IMR-90 (cell line): ENCODE data around the gene PLA2G1B. TPM values are rescaled to one million over a fixed set of nuclear protein-coding genes. Genes with fewer than 3 reads are reported as not detected.

Experiments
- ATAC-seq: fragments of 200-7000 bp; cut with Tn5 transposase; 2 replicates; pipeline ENCODE4 v1.9.1; 2020; ENCODE audit warnings: low read depth, mild to moderate bottlenecking, moderate library complexity
- BruUV-seq: library from RNA; stranded (reverse); fragments of 400-500 nt; replicated peaks from 2 replicates; lab custom pipeline; 2021; lab: Mats Ljungman, UMichigan
- CTCF ChIA-PET: fragments of 300-600 bp; formaldehyde crosslinking; extraction: SDS; loops from one replicate; lab custom pipeline; 2021; ENCODE audit warnings: antibody characterized with exemption; lab: Yijun Ruan, JAX
- POLR2A ChIA-PET: fragments of 300-600 bp; sonication (Branson Sonifier 250); formaldehyde crosslinking; loops from one replicate; lab custom pipeline; 2022; ENCODE audit warnings: antibody characterized with exemption; ENCODE audit not compliant: unreplicated experiment; lab: Charles Lee
- DNase-seq: peaks from one replicate; pipeline ENCODE4 v3.0.0; 2013
- H2AFZ ChIP-seq: replicated peaks from 2 replicates; pipeline ENCODE3; 2013; ENCODE audit warnings: low read length, mild to moderate bottlenecking; ENCODE audit not compliant: poor library complexity
- H2AK5ac ChIP-seq: 2 replicates; pipeline ENCODE4 v1.6.1; 2013; ENCODE audit warnings: low read depth, low read length, inconsistent platforms
- H2AK9ac ChIP-seq: replicated peaks from 2 replicates; pipeline ENCODE3; 2013; ENCODE audit warnings: mild to moderate bottlenecking, low read depth, low read length, moderate library complexity; ENCODE audit not compliant: poor library complexity
- H2BK120ac ChIP-seq: 2 replicates; pipeline ENCODE4 v1.6.1; 2013; ENCODE audit warnings: low read depth, low read length, inconsistent platforms
- H2BK15ac ChIP-seq: 3 replicates; pipeline ENCODE4 v1.6.1; 2013; ENCODE audit warnings: low read depth, low read length, inconsistent platforms
- H2BK20ac ChIP-seq: 2 replicates; pipeline ENCODE4 v1.6.1; 2013; ENCODE audit warnings: low read depth, mild to moderate bottlenecking, inconsistent platforms, low read length, moderate library complexity
- H2BK5ac ChIP-seq: 2 replicates; pipeline ENCODE4 v1.6.1; 2013; ENCODE audit warnings: mild to moderate bottlenecking, low read depth, low read length, inconsistent platforms; ENCODE audit not compliant: poor library complexity, severe bottlenecking
- H3K14ac ChIP-seq: replicated peaks from 2 replicates; pipeline ENCODE4 v1.6.1; 2013; ENCODE audit warnings: low read depth, low read length, inconsistent platforms
- H3K18ac ChIP-seq: 2 replicates; pipeline ENCODE4 v1.6.1; 2013; ENCODE audit warnings: low read depth, low read length, control low read depth
- H3K23ac ChIP-seq: 2 replicates; pipeline ENCODE4 v1.6.1; 2013; ENCODE audit warnings: low read depth, low read length, inconsistent platforms
- H3K27ac ChIP-seq: 2 replicates; pipeline ENCODE4 v1.5.1; 2013; ENCODE audit warnings: mild to moderate bottlenecking, control low read depth, low read length; ENCODE audit not compliant: insufficient read depth
- H3K27me3 ChIP-seq: 2 replicates; pipeline ENCODE4 v1.6.1; 2013; ENCODE audit warnings: low read length; ENCODE audit not compliant: control insufficient read depth, insufficient read depth
- H3K36me3 ChIP-seq: 2 replicates; pipeline ENCODE4 v1.6.1; 2013; ENCODE audit warnings: low read length, mixed read lengths; ENCODE audit not compliant: control insufficient read depth, insufficient read depth
- H3K4ac ChIP-seq: 2 replicates; pipeline ENCODE4 v1.6.1; 2013; ENCODE audit warnings: low read depth, low read length, inconsistent platforms
- H3K4me1 ChIP-seq: 2 replicates; pipeline ENCODE4 v1.6.1; 2013; ENCODE audit warnings: low read length, mixed read lengths; ENCODE audit not compliant: control insufficient read depth, insufficient read depth
- H3K4me2 ChIP-seq: 2 replicates; pipeline ENCODE4 v1.6.1; 2013; ENCODE audit warnings: low read depth, mild to moderate bottlenecking, control low read depth, low read length, moderate library complexity
- H3K4me3 ChIP-seq: 2 replicates; pipeline ENCODE4 v1.5.1; 2013; ENCODE audit warnings: low read depth, mild to moderate bottlenecking, control low read depth, low read length, moderate library complexity; ENCODE audit not compliant: insufficient read depth
- H3K56ac ChIP-seq: 2 replicates; pipeline ENCODE4 v1.6.1; 2013; ENCODE audit warnings: low read length, inconsistent platforms; ENCODE audit not compliant: insufficient read depth; ENCODE audit errors: extremely low read depth
- H3K79me1 ChIP-seq, 2 experiments: 2 replicates each; pipeline ENCODE4 v1.6.1; 2013; ENCODE audit warnings: low read length in 2 of 2, inconsistent platforms in 1 of 2, low read depth in 1 of 2
- H3K9ac ChIP-seq: 2 replicates; pipeline ENCODE4 v1.6.1; 2013; ENCODE audit warnings: low read depth, low read length, control low read depth
- H3K9me1 ChIP-seq: 2 replicates; pipeline ENCODE4 v1.6.1; 2013; ENCODE audit warnings: low read length, inconsistent platforms; ENCODE audit not compliant: insufficient read depth
- H3K9me3 ChIP-seq: 2 replicates; pipeline ENCODE4 v1.6.1; 2013; ENCODE audit warnings: low read length; ENCODE audit not compliant: control insufficient read depth, insufficient read depth
- H4K20me1 ChIP-seq: 2 replicates; pipeline ENCODE4 v1.6.1; 2013; ENCODE audit warnings: low read length, inconsistent platforms; ENCODE audit not compliant: insufficient read depth
- H4K5ac ChIP-seq: 2 replicates; pipeline ENCODE4 v1.6.1; 2013; ENCODE audit warnings: mild to moderate bottlenecking, low read depth, low read length, control low read depth
- H4K8ac ChIP-seq, 2 experiments: 2 replicates each; pipeline ENCODE4 v1.6.1; 2013; ENCODE audit warnings: low read depth in 2 of 2, low read length in 2 of 2, control low read depth in 1 of 2, inconsistent platforms in 1 of 2
- H4K91ac ChIP-seq: 2 replicates; pipeline ENCODE4 v1.6.1; 2013; ENCODE audit warnings: low read depth, low read length, inconsistent platforms; ENCODE audit not compliant: insufficient read depth
- CHD1 ChIP-seq: IDR thresholded peaks from 2 replicates; pipeline ENCODE4 v1.6.1; 2012; ENCODE audit warnings: low read depth, low read length, improper control_type of control experiment
- MAFK ChIP-seq: IDR thresholded peaks from 2 replicates; pipeline ENCODE4 v1.6.1; 2012; ENCODE audit warnings: low read depth, low read length, improper control_type of control experiment
- MAZ ChIP-seq: IDR thresholded peaks from 2 replicates; pipeline ENCODE4 v1.6.1; 2012; ENCODE audit warnings: low read depth, mild to moderate bottlenecking, low read length, improper control_type of control experiment, moderate library complexity, borderline replicate concordance
- POLR2A ChIP-seq: IDR thresholded peaks from 2 replicates; pipeline ENCODE4 v1.6.1; 2012; ENCODE audit warnings: mild to moderate bottlenecking, low read depth, low read length
- RCOR1 ChIP-seq: IDR thresholded peaks from 2 replicates; pipeline ENCODE4 v1.6.1; 2012; ENCODE audit warnings: mild to moderate bottlenecking, low read length, improper control_type of control experiment; ENCODE audit not compliant: insufficient replicate concordance
- USF2 ChIP-seq: fragments of 150-350 bp; IDR thresholded peaks from 2 replicates; pipeline ENCODE4 v1.6.1; 2017; ENCODE audit warnings: mild to moderate bottlenecking, antibody characterized with exemption, low read length, low read depth
- WGBS, 2 experiments: methylation state at CpG; one replicate each; pipeline versions ENCODE4 v1.1.5 to v1.1.7; 2013; ENCODE audit warnings: missing lambda C conversion rate in 2 of 2; ENCODE audit not compliant: insufficient read length in 1 of 2; ENCODE audit errors: extremely low coverage in 2 of 2; 5-methylcytosine and 5-hydroxymethylcytosine counted together
- dilution Hi-C: fragments of 300-500 bp; cut with HindIII; formaldehyde crosslinking; loops from one replicate; pipeline ENCODE4 v1.14.3; 2018; ENCODE audit warnings: low sequenced_read_pairs; ENCODE audit not compliant: unreplicated experiment
- in situ Hi-C: fragments of 300-500 bp; cut with MboI; formaldehyde crosslinking; loops from 3 replicates; pipeline ENCODE4 v1.14.3; 2019; ENCODE audit warnings: low sequenced_read_pairs, inconsistent platforms, mixed read lengths
- intact Hi-C: fragments of 100-400 bp; cut with micrococcal nuclease; formaldehyde crosslinking; loops from 2 replicates; pipeline ENCODE4 v1.10.0; 2022
- polyA plus RNA-seq, 3 experiments: library from polyadenylated mRNA; depleted of rRNA; stranded (reverse); fragments of >200 nt; gene quantifications; 2 replicates each; pipeline ENCODE4 v1.2.3, GENCODE V29; 2012; ENCODE audit warnings: low replicate concordance in 1 of 3
- total RNA-seq: library from RNA; depleted of rRNA; stranded (reverse); fragments of >200 nt; gene quantifications from 2 replicates; pipeline ENCODE4 v1.2.3, GENCODE V29; 2012

PLA2G1B gene
- total and polyA plus RNA-seq, 2 of the 4 experiments (the other 2 are of a cell fraction): not detected

- Histone ChIP-seq H3K4me2 (no peak overlapping the region), H3K4me1 (no peaks in the 10 kb centered on the region), H3K27ac (no peak overlapping the region), H2AFZ (no peak overlapping the region), H3K9me3 (no peaks in the 10 kb centered on the region), H3K56ac (no peak overlapping the region), H3K14ac (no peak overlapping the region), H4K8ac (no peak overlapping the region), H3K4me3 (no peak overlapping the region), H3K23ac (no peak overlapping the region), H2BK15ac (no peak overlapping the region), H4K91ac (no peak overlapping the region), H3K4ac (no peak overlapping the region), H2AK5ac (no peak overlapping the region), H4K20me1 (no peaks in the 10 kb centered on the region), H3K36me3 (no peaks in the 10 kb centered on the region), H2AK9ac (no peak overlapping the region), H2BK20ac (no peak overlapping the region), H2BK5ac (no peak overlapping the region), H3K79me1 (no peaks in the 10 kb centered on the region), H2BK120ac (no peak overlapping the region), H3K9me1 (no peaks in the 10 kb centered on the region), H4K5ac (no peak overlapping the region), H3K9ac (no peak overlapping the region), H3K27me3 (peaks cover 87% of the 10 kb centered on the region), H3K18ac (no peak overlapping the region)
- TF ChIP-seq MAZ (no peak), CHD1 (no peak), MAFK (no peak), POLR2A (no peak), USF2 (no peak), RCOR1 (no peak)
- 80% methylated on average over 11 of the region's 13 CpGs; no CpG with 5 or more reads in 1 of the 2 experiments for WGBS, 2 experiments
- in situ Hi-C loops (no loop called here), intact Hi-C loops (no loop called here), dilution Hi-C loops (no loop called here)
- no peak for ATAC-seq
- no peak for DNase-seq
- BruUV-seq: no TSS peak
- ChIA-PET CTCF (no interaction called here), POLR2A (no interaction called here)
Measured at GRCh38 chr12:120365675-120366340, 38.2 kb upstream of the PLA2G1B start.
